GM19025 (cell line): ENCODE data around the gene RAB36.

Experiments used
- ATAC-seq: cut with Tn5 transposase; IDR thresholded peaks from one replicate; pipeline ENCODE4 v1.9.1; 2021; ENCODE audit warnings: mild to moderate bottlenecking, low read depth, moderate library complexity; ENCODE audit not compliant: unreplicated experiment

The RAB36 gene

DNA sequence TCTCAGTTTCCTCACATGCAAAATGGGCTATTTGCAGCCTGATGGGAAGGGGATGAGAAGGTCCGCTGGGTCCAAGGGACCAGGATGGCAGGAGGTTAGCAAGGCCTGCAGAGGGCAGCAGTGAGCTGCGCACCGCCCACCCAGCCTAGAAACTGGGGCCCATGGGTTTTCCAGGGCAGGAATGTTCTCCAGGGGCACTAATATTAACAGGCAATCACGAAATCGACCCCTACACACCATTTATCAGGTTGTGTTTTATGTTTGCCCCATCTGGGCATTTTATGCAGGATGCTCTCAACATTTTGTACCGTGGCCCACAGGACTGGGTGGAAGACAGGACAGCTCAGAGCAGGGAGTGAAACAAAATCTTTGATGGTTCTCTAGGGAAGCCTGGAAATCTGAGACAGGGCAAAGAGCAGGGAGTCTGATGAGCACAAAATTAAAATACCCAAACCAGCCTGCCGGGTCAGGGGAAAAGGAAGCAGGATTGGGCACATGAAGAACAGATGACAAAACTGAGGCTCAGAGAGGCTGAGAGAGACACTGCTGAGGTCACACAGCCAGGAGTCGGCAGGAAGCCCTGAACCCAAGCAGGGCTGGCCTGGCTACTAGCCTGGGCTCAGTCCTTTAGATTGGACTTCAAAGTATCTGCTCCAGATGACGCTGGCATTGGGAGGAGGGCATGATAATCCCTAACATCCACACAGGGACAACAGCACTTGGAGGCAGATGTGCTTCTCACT, 33.4 kb downstream of the RAB36 start:
- no peak for ATAC-seq

DNA sequence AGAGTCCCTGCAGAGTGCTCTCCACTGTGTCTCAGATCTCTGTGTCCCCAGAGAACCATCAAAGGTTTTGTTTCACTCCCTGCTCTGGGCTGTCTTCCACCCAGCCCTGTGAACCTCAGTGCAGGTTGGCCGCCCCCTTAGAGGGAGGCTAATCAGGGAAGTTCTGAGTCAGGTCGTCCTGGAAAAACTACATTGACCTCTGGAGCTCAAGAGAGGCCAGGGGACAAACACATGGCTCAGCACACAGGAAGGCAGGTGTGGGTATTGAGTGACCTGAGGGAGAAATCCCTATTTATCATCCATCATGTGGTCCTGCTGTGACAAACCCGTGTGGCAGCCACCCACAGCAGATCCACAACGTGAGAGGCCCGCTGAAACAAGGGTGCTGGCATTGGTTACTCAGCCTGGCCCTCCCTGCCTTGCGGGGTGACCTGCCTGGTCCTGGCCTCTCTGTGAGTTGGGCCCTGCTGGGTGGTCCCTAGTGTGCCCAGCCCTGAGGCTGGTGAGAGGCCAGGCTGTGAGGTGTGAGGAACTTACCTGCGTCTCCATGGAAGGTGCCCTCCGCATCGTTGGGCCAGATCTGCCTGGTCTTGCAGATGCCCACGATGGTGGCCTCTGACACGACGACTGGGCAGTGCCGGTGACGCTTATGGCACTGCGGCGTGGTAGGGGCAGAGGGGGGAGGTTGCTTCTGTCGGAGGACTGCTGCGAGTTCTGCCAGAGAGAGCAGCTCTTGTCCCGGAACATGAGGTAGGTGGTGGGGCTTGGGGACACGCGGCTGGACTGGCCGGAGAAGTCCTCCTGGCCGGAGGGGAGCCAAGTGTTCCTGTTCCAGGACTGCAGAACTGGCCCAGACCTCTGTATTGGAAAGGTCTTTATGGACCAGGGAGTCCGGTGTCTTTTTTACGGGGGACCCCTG, 34.4 kb downstream of the RAB36 start:
- ATAC-seq, result no peak

DNA sequence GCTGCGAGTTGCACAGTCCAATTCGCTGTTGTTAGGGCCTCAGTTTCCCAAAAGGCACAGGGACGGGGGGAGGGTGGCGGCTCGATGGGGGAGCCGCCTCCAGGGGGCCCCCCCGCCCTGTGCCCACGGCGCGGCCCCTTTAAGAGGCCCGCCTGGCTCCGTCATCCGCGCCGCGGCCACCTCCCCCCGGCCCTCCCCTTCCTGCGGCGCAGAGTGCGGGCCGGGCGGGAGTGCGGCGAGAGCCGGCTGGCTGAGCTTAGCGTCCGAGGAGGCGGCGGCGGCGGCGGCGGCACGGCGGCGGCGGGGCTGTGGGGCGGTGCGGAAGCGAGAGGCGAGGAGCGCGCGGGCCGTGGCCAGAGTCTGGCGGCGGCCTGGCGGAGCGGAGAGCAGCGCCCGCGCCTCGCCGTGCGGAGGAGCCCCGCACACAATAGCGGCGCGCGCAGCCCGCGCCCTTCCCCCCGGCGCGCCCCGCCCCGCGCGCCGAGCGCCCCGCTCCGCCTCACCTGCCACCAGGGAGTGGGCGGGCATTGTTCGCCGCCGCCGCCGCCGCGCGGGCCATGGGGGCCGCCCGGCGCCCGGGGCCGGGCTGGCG, 35.1 kb downstream of the RAB36 start, which contains the start of gene BCR:
BCR (plus strand) TSS at position 209 of the 592 bp plus-strand sequence. CDS start 452 bp downstream, outside the sequence.
- no peak for ATAC-seq

DNA sequence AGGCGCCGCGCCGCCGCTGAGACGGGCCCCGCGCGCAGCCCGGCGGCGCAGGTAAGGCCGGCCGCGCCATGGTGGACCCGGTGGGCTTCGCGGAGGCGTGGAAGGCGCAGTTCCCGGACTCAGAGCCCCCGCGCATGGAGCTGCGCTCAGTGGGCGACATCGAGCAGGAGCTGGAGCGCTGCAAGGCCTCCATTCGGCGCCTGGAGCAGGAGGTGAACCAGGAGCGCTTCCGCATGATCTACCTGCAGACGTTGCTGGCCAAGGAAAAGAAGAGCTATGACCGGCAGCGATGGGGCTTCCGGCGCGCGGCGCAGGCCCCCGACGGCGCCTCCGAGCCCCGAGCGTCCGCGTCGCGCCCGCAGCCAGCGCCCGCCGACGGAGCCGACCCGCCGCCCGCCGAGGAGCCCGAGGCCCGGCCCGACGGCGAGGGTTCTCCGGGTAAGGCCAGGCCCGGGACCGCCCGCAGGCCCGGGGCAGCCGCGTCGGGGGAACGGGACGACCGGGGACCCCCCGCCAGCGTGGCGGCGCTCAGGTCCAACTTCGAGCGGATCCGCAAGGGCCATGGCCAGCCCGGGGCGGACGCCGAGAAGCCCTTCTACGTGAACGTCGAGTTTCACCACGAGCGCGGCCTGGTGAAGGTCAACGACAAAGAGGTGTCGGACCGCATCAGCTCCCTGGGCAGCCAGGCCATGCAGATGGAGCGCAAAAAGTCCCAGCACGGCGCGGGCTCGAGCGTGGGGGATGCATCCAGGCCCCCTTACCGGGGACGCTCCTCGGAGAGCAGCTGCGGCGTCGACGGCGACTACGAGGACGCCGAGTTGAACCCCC, 35.8 kb downstream of the RAB36 start:
- no peak for ATAC-seq

DNA sequence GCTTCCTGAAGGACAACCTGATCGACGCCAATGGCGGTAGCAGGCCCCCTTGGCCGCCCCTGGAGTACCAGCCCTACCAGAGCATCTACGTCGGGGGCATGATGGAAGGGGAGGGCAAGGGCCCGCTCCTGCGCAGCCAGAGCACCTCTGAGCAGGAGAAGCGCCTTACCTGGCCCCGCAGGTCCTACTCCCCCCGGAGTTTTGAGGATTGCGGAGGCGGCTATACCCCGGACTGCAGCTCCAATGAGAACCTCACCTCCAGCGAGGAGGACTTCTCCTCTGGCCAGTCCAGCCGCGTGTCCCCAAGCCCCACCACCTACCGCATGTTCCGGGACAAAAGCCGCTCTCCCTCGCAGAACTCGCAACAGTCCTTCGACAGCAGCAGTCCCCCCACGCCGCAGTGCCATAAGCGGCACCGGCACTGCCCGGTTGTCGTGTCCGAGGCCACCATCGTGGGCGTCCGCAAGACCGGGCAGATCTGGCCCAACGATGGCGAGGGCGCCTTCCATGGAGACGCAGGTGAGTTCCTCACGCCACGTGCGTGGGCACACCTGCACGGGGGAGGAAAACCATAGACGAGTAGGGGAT, 36.5 kb downstream of the RAB36 start:
- ATAC-seq, result no peak

DNA sequence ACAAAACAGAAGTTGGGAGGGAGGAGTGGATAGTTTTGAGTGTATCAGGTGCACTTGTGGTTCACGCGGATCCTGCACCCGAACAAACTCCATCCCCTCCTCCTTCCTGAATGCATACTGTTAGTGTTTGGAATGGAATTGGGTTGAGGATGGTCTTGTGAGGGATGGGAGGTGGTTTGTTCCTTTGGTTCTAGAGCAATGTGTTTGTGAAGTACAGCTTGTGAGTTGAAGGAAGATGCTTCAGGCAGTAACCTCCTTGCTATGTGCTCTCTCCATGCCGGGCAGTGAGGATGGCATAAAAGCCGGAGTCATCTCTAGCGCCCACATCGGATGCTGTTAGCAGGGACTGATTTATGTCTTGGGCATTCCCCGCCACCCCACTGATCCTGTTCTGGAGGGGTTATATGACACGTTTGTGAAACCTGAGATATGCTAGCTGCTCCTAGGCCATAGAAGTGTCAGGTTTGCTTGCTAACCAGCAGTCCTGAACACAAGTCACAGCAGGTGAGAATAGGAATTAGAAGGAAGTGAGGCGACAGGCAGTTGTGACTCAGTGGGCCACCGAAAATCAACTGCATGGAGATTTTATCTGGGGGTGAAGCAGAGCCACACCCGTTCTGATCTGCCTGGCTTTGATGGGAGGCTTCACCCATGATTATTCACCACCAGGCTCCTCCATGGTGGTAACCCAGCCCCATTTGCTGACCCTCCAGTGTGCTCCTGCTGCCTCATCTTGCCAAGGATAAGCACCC, 37.2 kb downstream of the RAB36 start:
- ATAC-seq, result no peak

DNA sequence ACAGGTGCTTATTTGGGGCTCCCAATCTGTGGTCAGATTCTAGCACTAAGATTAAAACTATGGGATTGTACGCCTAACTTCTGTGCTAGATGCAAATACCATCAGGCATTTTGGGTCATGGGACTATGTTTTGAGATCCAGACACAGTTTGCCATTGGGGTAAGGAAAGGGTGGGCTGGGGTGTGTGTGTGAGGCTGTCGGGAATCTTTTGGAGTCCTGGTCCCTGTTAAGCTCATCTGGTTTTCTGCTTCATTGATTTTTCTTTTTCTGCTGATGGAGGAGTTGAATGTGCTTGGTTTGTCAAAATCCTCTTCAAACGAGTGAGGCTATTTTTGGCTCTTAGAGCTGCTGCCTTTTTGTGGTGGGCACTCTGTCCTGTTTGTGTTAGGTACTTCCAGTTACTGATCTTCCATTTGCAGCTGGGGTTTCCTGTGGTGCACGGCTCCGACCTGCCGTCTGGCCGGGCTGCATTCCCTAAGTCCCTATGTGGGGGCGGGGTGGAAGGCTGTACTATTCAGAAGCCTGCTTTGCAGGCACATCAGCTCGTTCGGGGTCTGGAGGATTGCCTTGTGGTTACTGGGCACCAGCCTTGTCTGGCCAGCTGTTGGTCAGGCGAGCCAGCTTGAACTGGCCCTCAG, 37.9 kb downstream of the RAB36 start:
- ATAC-seq, result no peak

DNA sequence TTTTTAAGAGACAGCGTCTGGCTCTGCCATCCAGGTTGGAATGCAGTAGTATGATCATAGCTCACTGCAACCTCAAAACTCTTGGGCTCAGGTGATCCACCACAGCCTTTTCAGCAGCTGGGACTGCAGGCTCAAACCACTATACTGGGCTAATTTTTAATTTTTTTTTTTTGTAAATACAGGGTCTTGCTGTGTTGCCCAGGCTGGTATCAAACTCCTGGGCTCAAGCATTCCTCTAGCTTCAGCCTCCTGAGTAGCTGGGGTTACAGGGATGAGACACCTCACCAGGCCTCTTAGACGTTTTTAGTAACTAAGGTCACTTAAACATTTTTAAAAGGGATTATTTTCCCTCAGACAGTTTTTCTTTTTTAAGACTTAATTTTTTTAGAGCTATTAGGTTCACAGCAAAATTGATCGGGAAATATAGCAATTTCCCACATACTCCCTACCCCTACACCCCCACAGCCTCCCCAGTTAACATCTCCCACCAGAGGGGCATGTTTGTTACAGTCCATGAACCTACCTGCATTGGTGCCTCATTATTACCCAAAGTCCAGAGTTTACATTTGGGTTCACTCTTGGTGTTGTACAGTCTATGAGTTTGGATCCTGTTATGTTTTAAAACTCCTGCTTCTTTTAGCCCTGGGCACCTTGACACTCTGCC, 39.0 kb downstream of the RAB36 start:
- ATAC-seq, result no peak

DNA sequence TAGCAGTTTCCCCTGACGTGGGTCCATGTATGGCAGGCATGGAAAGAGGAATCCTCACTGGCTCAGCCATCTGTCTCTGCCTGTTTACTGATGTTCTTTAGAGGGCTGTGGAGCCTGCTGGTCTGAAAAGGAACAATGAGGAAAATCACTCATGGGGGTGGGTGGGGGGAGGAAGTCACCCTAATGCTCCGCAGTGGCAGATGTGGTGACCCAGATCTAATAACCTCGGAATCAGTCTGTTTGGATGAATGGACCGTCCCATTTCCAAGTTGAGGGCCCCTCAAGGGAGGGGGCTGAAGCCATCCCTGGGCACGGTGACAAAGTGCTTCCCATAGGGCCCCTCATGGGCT, 39.5 kb downstream of the RAB36 start:
- ATAC-seq, result no peak

DNA sequence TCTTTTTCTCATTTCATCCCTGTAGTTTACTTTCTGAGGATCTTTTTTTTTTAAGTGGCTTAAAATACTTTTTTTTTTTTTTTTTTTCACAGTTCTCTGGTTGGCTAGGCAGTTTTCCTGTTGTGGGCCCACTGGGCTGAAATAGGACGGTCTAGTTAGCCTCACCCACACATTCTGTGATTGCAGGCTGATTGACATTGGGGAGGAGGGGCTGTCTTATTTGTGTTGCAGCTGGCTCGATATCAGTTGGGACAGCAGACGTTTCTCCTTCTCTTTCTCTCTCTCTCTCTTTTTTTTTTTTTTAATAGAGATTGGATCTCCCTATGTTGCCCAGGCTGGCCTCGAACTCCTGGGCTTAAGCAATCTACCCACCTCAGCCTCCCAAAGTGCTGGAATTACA, 41.9 kb downstream of the RAB36 start:
- no peak for ATAC-seq

DNA sequence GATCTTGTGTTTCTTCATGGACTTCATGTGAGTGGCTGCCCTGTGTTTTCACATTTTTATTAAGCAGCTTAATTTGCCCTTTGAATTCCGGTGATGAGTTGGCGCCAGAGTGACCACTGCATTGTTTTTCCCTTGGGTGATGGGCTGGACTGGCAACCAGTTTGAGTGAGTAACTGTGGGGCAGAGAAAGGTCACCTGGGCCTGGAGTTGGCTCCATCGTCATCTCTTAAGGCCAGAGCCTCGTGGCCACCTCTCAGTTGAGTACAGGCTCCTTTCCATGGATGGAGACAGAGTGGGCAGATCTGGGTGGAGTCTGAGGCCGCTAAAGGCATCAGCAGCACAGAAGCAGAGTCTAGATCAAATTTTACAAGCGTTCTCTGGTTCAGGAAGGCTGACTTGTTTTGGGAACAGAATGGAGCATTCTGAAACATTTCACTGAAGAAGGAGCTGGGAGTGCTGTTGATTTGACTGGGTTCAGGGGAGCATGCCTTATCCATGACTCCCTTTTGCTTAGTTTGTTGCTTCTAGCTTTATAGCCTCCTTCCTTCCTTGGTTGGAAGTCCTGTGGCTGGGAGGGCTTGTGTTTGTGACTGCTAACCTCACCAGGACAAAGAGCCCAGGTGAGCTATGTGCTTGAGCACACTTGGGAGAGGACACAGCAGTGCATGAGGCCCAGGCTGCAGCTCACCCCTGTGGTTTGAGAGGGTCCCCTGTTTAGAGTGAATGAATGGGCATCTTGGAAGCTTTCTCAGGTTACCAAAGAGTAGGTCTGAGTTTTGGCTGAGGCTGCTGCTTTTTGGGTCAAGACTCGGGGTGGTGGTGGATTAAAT, 42.8 kb downstream of the RAB36 start:
- ATAC-seq, result no peak

DNA sequence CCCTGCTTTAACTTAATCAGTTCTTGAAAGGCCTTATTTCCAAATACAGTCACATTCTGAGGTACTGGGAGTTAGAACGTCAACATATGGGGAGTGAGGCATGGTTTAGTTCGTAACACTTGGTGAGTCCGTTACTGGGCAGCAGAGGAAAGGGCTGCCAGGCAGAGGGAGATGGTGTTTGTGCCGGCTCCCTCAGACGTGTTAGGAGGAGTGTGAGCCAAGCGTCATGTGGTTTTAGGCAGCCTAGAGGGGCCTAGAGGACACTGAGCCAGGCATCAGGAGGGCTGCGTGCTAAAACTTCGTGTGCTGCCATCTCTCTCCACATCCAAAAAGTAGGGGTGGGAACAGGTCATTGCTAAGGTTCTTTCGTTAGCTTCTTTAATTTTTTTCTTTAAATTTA, 45.2 kb downstream of the RAB36 start:
- ATAC-seq, result no peak

DNA sequence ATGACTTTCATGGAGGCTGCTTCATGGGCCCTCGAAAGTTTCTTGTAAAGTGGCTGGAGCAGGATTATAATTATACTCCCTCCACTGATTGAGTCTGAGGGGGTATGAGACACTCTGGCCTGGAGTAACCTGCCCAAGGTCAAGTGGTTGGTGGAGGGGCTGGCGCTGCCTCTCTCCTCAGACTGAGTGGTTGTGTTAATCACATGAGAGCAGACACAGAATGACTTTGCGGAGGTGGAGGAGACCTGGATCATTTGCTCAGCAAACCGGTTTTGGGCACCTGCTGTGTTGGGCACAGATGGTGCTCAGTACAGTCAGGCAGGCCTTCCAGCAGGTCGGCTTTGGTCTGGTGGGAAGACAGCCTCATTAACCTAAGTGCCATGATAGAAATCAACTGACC, 46.9 kb downstream of the RAB36 start:
- ATAC-seq, result no peak

DNA sequence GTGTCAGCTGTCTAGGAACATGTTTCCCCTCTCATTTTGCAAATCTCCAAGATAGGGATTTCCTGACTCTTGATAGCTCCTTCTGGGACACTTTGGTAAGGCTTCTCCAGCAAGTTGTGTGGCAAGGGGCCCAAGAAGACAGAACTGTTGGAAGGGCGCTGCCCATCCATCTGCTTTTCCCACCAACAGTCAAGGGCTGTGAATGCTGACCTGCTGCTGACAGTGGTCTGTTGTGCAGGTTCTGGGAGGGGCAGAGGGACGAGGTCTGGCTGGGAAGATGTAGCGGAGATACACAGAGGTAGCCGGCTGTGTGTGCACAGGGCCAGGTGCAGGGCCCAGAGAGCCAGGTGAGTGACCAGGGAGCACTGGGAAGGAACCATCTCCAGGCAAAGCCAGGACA, 47.3 kb downstream of the RAB36 start:
- ATAC-seq, result no peak

DNA sequence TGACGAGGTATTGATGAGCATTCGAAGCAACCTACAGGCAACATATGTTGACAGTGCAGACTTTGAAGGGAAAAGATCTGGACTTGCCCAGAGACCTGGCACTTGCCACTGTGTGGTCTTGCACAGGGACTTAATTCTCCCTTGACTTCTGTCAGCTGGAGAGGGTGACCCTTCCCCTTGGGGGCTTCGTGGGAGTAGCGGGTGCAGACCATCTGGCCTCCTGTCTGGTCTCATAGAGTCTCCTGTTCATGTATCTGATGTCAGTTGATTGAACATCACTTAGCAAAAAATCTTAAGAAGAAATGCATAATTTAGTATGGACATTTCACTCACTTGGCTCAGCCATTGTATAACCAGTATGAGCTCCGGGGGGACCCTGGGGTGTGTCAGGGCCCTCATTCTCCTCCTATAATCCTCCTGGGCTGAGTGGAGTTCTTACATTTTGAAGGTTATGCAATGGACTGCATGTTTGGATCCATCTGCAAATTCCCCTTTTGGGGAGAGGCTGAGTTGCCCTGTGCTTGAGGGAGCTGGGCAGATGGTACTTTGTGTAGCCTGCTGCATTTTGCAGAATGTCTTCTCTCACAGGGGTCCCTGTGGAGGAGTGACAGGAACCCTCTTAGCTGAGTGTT, 48.0 kb downstream of the RAB36 start:
- no peak for ATAC-seq

DNA sequence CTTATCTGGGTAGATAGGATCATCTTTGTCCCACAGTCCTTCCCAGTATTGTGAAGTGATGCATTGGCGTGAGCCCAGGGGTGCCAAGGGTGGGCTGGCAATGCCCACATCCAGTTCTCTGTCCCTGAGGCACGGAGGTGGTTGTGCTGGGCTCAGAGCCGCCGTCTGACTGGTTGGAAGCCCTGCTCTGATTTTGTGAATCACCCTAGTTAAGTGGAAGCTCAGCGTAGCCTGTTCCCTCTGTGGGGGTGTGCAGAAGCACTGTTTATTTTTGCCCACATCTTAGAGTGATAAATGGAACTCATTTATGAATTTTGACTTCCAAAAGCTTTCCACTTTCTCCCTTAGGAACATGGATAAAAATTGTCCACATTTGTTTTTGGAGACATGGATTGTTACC, 48.6 kb downstream of the RAB36 start:
- ATAC-seq, result no peak

DNA sequence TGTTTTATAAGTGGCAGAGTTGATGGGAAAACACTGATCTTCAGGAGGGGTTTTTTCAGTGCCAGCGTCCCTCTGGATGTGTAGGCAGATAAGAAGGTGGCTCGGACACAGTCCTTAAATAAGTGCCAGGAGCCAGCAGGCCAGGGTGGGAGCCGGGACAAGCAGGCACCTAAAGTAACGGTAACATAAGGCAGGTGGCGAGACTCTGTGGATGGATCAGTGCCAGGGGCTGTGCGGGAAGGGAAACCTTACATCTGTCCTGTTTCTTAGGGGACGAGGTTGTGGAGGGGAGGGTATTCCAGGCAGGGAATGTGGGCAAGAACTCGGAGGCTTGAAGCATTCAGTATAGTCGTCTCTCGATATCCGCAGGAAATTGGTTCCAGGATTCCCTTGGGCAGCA, 50.9 kb downstream of the RAB36 start:
- no peak for ATAC-seq
